Neural crest cell (in vitro differentiated cells): ENCODE results near the gene RPS6KL1. TPM values are rescaled to one million over a fixed set of nuclear protein-coding genes. Genes with fewer than 3 reads are reported as not detected.

Experiments used
- DNase-seq: peaks from one replicate; pipeline ENCODE4 v3.0.0; 2021; ENCODE audit warnings: low read depth, mixed read lengths, low spot score
- H3K27ac Mint-ChIP-seq: one replicate; pipeline ENCODE4 v1.8.0; 2021; ENCODE audit warnings: mild to moderate bottlenecking, mixed read lengths; ENCODE audit not compliant: unreplicated experiment
- H3K27me3 Mint-ChIP-seq: 2 replicates; pipeline ENCODE4 v1.8.0; 2021; ENCODE audit warnings: low read depth, mild to moderate bottlenecking, mixed read lengths
- H3K36me3 Mint-ChIP-seq: 2 replicates; pipeline ENCODE4 v1.8.0; 2021; ENCODE audit warnings: low read depth, mild to moderate bottlenecking, mixed read lengths
- H3K4me1 Mint-ChIP-seq: 2 replicates; pipeline ENCODE4 v1.8.0; 2021; ENCODE audit warnings: mixed read lengths
- H3K4me3 Mint-ChIP-seq: one replicate; pipeline ENCODE4 v1.8.0; 2021; ENCODE audit warnings: mild to moderate bottlenecking, mixed read lengths
- H3K9me3 Mint-ChIP-seq: 2 replicates; pipeline ENCODE4 v1.8.0; 2021; ENCODE audit warnings: mixed read lengths
- total RNA-seq: library from RNA; stranded (reverse); gene quantifications from 2 replicates; pipeline ENCODE4 v1.2.1, GENCODE V29; 2021
- TF ChIP-seq, protein P1 (sequence below): fragments of 200-600 bp; sonication (generic); conservative IDR thresholded peaks from 2 replicates; pipeline ENCODE4 v1.5.0; 2021; ENCODE audit warnings: antibody characterized with exemption, mild to moderate bottlenecking

Gene RPS6KL1
- total RNA-seq, 1 donor from 2014 or later: 13.9 TPM

DNA sequence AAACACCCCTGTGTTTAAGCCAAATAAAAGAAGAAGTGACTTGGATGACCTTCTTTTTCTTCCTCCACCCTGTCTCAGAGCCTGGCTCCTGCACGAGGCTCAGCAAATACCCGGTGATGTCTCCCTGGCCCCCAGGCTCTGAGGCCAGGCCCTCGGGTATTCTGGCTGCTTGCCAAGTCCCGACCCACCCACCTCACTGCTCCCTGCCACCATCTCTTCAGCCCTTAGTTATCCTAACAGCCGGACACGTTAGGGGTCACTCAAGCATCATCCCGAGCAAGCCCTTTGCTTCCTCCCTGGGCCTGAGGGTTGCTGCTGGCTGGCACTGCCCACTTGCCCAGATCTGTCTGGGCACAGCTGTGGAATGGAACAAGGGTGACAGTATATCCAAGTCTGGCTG lies 7.2 kb downstream of the RPS6KL1 start:
- Mint-ChIP-seq H3K27ac (no peak overlapping the region), H3K4me3 (no peak overlapping the region), H3K9me3 (no peaks in the 10 kb centered on the region), H3K36me3 (no peaks in the 10 kb centered on the region), H3K27me3 (no peaks in the 10 kb centered on the region), H3K4me1 (peaks cover 8% of the 10 kb centered on the region)
- no peak for DNase-seq
- TF ChIP-seq, protein P1, sequence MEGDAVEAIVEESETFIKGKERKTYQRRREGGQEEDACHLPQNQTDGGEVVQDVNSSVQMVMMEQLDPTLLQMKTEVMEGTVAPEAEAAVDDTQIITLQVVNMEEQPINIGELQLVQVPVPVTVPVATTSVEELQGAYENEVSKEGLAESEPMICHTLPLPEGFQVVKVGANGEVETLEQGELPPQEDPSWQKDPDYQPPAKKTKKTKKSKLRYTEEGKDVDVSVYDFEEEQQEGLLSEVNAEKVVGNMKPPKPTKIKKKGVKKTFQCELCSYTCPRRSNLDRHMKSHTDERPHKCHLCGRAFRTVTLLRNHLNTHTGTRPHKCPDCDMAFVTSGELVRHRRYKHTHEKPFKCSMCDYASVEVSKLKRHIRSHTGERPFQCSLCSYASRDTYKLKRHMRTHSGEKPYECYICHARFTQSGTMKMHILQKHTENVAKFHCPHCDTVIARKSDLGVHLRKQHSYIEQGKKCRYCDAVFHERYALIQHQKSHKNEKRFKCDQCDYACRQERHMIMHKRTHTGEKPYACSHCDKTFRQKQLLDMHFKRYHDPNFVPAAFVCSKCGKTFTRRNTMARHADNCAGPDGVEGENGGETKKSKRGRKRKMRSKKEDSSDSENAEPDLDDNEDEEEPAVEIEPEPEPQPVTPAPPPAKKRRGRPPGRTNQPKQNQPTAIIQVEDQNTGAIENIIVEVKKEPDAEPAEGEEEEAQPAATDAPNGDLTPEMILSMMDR: no peak

GRCh38 chr14:74915426-74915825 lies 7.6 kb downstream of the RPS6KL1 start:
- TF ChIP-seq, protein P1: no peak
- Mint-ChIP-seq H3K36me3 (no peaks in the 10 kb centered on the region), H3K27me3 (no peaks in the 10 kb centered on the region), H3K4me1 (peaks cover 8% of the 10 kb centered on the region), H3K27ac (no peak overlapping the region), H3K9me3 (no peaks in the 10 kb centered on the region), H3K4me3 (no peak overlapping the region)
- no peak for DNase-seq

- no peak overlapping the region for H3K27ac Mint-ChIP-seq
- H3K4me3 Mint-ChIP-seq: no peak overlapping the region
- no peaks in the 10 kb centered on the region for H3K9me3 Mint-ChIP-seq
- H3K27me3 Mint-ChIP-seq: no peaks in the 10 kb centered on the region
- DNase-seq: peak; percentile 43
- TF ChIP-seq, protein P1: peak; percentile 69
- peaks cover 8% of the 10 kb centered on the region for H3K4me1 Mint-ChIP-seq
- no peaks in the 10 kb centered on the region for H3K36me3 Mint-ChIP-seq
Measured at GRCh38 chr14:74913986-74914573, 9.0 kb downstream of the RPS6KL1 start.

DNA sequence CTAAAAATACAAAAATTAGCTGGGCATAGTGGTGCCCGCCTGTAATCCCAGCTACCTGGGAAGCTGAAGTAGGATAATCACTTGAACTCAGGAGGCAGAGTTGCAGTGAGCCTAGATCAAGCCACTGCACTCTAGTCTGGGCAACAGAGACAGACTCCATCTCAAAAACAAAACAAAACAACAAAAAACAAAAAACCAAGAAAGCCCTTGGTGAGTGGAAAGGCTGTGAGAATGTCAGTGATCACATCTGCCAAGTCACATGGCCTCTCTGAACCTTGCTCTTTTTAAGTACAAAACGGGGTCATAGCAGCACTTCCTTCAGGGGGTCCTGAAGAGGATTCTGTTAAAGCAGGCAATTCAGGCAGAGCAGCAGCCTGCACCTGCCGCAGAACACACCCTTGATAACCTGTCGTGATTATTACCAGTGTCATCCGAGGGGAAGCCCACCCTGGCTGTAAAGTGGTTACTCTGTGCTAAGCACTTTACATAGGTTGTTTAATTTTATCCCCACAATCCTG lies 9.6 kb downstream of the RPS6KL1 start:
- no peaks in the 10 kb centered on the region for H3K36me3 Mint-ChIP-seq
- H3K9me3 Mint-ChIP-seq: no peaks in the 10 kb centered on the region
- no peak for DNase-seq
- no peaks in the 10 kb centered on the region for H3K27me3 Mint-ChIP-seq
- H3K27ac Mint-ChIP-seq: no peak overlapping the region
- peaks cover 8% of the 10 kb centered on the region for H3K4me1 Mint-ChIP-seq
- TF ChIP-seq, protein P1: no peak
- no peak overlapping the region for H3K4me3 Mint-ChIP-seq

DNA sequence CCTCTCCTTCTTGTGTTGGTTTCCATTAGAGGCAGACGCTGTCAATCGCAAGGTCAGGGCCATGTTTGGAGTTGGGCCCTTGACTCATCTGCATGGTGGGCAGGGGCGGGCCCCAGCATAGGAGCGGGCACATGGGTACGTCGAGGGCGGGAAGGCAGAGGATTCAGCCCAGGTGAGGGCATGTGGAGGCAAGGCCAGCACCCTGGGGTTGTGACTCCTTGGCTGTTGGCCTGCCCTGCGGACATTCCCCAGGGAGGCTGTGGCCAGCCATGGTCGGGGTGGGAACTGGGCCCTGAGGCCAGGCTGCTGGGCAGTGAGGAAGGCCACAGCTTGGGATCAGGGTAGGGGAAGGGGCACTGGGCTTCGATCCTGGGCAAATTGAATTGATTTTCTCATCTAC lies 10.3 kb downstream of the RPS6KL1 start:
- H3K36me3 Mint-ChIP-seq: no peaks in the 10 kb centered on the region
- no peak for DNase-seq
- H3K4me1 Mint-ChIP-seq: peaks cover 8% of the 10 kb centered on the region
- TF ChIP-seq, protein P1: no peak
- H3K27me3 Mint-ChIP-seq: no peaks in the 10 kb centered on the region
- H3K9me3 Mint-ChIP-seq: no peaks in the 10 kb centered on the region
- H3K4me3 Mint-ChIP-seq: no peak overlapping the region
- H3K27ac Mint-ChIP-seq: no peak overlapping the region
